ENCODE results near the gene ACKR3. TPM values are rescaled to one million over a fixed set of nuclear protein-coding genes. Genes with fewer than 3 reads are reported as not detected.

The ACKR3 gene
- total and polyA plus RNA-seq, 10 of the 15 experiments (the other 5 are each of a cell fraction or from before 2014, with no cell fraction given), result 3.0 to 154 (median 6.4) TPM

GRCh38 chr2:236558993-236559978 is 10.3 kb upstream of the ACKR3 start (continued):
- TF ChIP-seq GATAD2B (conservative IDR thresholded peaks at IDR 0.05; ENCODE audit: low read depth) (0 out of 2 replicates have a peak, but pooled peaks have one; percentile 37), WRNIP1 (IDR thresholded peaks at IDR 0.05; ENCODE audit: borderline replicate concordance, low read depth, low read length) (no peak), RUNX3 (IDR thresholded peaks at IDR 0.05; ENCODE audit: low read length) (peak; percentile 88), TCF3 (IDR thresholded peaks at IDR 0.05; ENCODE audit: borderline replicate concordance, insufficient read depth, low read depth, low read length) (0 out of 2 replicates have a peak, but pooled peaks have one; percentile 20), MEF2B (IDR thresholded peaks at IDR 0.05; ENCODE audit: partially characterized antibody, poor library complexity, severe bottlenecking) (peak; percentile 91), STAT3 (IDR thresholded peaks at IDR 0.05; ENCODE audit: low read depth, low read length) (no peak), DPF2 (IDR thresholded peaks at IDR 0.05) (peak; percentile 68; the same call in 1 of the 2 replicates), SIX5 (IDR thresholded peaks at IDR 0.05; ENCODE audit: low read depth, low read length, severe bottlenecking) (no peak), FOS (IDR thresholded peaks at IDR 0.05; ENCODE audit: borderline replicate concordance, extremely low read depth, insufficient read length) (no peak), NR2C1 (IDR thresholded peaks at IDR 0.05) (no peak), MTA2 (IDR thresholded peaks at IDR 0.05; ENCODE audit: low read depth) (peak; percentile 60; the same call in 1 of the 2 replicates), CHD1 (IDR thresholded peaks at IDR 0.05; ENCODE audit: low read depth, low read length) (no peak), HCFC1 (IDR thresholded peaks at IDR 0.05; ENCODE audit: low read length) (no peak), ESRRA (IDR thresholded peaks at IDR 0.05; ENCODE audit: low read length) (no peak), JUNB (IDR thresholded peaks at IDR 0.05) (peak; percentile 98), YY1 (IDR thresholded peaks at IDR 0.05; ENCODE audit: low read depth, low read length) (0 out of 2 replicates have a peak, but pooled peaks have one; percentile 12), ZNF217 (IDR thresholded peaks at IDR 0.05) (no peak), STAT1 (conservative IDR thresholded peaks at IDR 0.05) (no peak), HDAC6 (IDR thresholded peaks at IDR 0.05; ENCODE audit: unreplicated experiment) (no peak), ZNF622 (IDR thresholded peaks at IDR 0.05) (no peak), SPI1 (IDR thresholded peaks at IDR 0.05; ENCODE audit: borderline replicate concordance, insufficient read depth, low read depth, low read length) (no peak)
- TF ChIP-seq, protein P1, sequence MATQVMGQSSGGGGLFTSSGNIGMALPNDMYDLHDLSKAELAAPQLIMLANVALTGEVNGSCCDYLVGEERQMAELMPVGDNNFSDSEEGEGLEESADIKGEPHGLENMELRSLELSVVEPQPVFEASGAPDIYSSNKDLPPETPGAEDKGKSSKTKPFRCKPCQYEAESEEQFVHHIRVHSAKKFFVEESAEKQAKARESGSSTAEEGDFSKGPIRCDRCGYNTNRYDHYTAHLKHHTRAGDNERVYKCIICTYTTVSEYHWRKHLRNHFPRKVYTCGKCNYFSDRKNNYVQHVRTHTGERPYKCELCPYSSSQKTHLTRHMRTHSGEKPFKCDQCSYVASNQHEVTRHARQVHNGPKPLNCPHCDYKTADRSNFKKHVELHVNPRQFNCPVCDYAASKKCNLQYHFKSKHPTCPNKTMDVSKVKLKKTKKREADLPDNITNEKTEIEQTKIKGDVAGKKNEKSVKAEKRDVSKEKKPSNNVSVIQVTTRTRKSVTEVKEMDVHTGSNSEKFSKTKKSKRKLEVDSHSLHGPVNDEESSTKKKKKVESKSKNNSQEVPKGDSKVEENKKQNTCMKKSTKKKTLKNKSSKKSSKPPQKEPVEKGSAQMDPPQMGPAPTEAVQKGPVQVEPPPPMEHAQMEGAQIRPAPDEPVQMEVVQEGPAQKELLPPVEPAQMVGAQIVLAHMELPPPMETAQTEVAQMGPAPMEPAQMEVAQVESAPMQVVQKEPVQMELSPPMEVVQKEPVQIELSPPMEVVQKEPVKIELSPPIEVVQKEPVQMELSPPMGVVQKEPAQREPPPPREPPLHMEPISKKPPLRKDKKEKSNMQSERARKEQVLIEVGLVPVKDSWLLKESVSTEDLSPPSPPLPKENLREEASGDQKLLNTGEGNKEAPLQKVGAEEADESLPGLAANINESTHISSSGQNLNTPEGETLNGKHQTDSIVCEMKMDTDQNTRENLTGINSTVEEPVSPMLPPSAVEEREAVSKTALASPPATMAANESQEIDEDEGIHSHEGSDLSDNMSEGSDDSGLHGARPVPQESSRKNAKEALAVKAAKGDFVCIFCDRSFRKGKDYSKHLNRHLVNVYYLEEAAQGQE (IDR thresholded peaks at IDR 0.05; ENCODE audit: low read depth, low read length), result no peak
- TF ChIP-seq, protein P2, sequence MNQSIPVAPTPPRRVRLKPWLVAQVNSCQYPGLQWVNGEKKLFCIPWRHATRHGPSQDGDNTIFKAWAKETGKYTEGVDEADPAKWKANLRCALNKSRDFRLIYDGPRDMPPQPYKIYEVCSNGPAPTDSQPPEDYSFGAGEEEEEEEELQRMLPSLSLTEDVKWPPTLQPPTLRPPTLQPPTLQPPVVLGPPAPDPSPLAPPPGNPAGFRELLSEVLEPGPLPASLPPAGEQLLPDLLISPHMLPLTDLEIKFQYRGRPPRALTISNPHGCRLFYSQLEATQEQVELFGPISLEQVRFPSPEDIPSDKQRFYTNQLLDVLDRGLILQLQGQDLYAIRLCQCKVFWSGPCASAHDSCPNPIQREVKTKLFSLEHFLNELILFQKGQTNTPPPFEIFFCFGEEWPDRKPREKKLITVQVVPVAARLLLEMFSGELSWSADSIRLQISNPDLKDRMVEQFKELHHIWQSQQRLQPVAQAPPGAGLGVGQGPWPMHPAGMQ (IDR thresholded peaks at IDR 0.05; ENCODE audit: borderline replicate concordance), result no peak
- TF ChIP-seq, protein P3, sequence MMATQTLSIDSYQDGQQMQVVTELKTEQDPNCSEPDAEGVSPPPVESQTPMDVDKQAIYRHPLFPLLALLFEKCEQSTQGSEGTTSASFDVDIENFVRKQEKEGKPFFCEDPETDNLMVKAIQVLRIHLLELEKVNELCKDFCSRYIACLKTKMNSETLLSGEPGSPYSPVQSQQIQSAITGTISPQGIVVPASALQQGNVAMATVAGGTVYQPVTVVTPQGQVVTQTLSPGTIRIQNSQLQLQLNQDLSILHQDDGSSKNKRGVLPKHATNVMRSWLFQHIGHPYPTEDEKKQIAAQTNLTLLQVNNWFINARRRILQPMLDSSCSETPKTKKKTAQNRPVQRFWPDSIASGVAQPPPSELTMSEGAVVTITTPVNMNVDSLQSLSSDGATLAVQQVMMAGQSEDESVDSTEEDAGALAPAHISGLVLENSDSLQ (IDR thresholded peaks at IDR 0.05), result peak; percentile 66; the same call in 1 of the 2 replicates
